Activated T-helper 1 cell treated with anti-CD3 and anti-CD28 coated beads, Interleukin-2, amount 50 U/mL, for 16 hours (primary cell): ENCODE results near the gene IFI27L1.

Experiments used
- DNase-seq, 2 donors: peaks; one replicate each; pipeline ENCODE4 v3.0.0-alpha.2; 2020; ENCODE audit warnings: low read depth in 1 of 2, low spot score in 1 of 2

IFI27L1 gene

GRCh38 chr14:94080621-94081385 is at the start of gene IFI27L1, which contains the start of gene DDX24:
IFI27L1 (plus strand) TSS chr14:94081310; CDS start chr14:94096938, 15,628 bp downstream.
DDX24 (minus strand) TSS chr14:94081202; CDS start chr14:94079742, 1,460 bp downstream.
- peak; percentile 92 to 94 for DNase-seq

GRCh38 chr14:94031883-94032279 is 49.2 kb upstream of the IFI27L1 start:
- DNase-seq = no peak

- no peak for DNase-seq
Observed at GRCh38 chr14:94034886-94035285, 46.2 kb upstream of the IFI27L1 start.

- DNase-seq = peak; percentile 54 to 55
Observed at GRCh38 chr14:94036313-94037167, 44.6 kb upstream of the IFI27L1 start.

- no peak for DNase-seq
Observed at GRCh38 chr14:94037954-94038353, 43.2 kb upstream of the IFI27L1 start.

GRCh38 chr14:94038510-94038909 is 42.6 kb upstream of the IFI27L1 start:
- no peak for DNase-seq

GRCh38 chr14:94038921-94039629 is 42.0 kb upstream of the IFI27L1 start:
- no peak for DNase-seq

GRCh38 chr14:94040247-94040646 is 40.9 kb upstream of the IFI27L1 start:
- DNase-seq = no peak

- DNase-seq = no peak
Observed at GRCh38 chr14:94040796-94041195, 40.3 kb upstream of the IFI27L1 start.

- no peak for DNase-seq
Observed at GRCh38 chr14:94041551-94042346, 39.4 kb upstream of the IFI27L1 start.

GRCh38 chr14:94042433-94043091 is 38.5 kb upstream of the IFI27L1 start:
- no peak for DNase-seq

GRCh38 chr14:94043111-94043755 is 37.9 kb upstream of the IFI27L1 start:
- DNase-seq = no peak

- no peak for DNase-seq
Observed at GRCh38 chr14:94043756-94044475, 37.2 kb upstream of the IFI27L1 start.

GRCh38 chr14:94044476-94045091 is 36.5 kb upstream of the IFI27L1 start:
- DNase-seq = no peak

- no peak for DNase-seq
Observed at GRCh38 chr14:94045101-94045500, 36.0 kb upstream of the IFI27L1 start.

GRCh38 chr14:94045563-94046345 is 35.4 kb upstream of the IFI27L1 start:
- no peak for DNase-seq

- DNase-seq = no peak
Observed at GRCh38 chr14:94046696-94047250, 34.3 kb upstream of the IFI27L1 start.
